HT-29 (cell line): ENCODE measurements around the gene HOTAIR. TPM values are rescaled to one million over a fixed set of nuclear protein-coding genes. Genes with fewer than 3 reads are reported as not detected.

ENCODE experiments used
- DNase-seq: peaks from one replicate; pipeline ENCODE4 v3.0.0-alpha.2; 2015; ENCODE audit warnings: low spot score
- total RNA-seq: library from RNA; depleted of rRNA; stranded (reverse); fragments of >200 nt; shearing (Covaris generic); gene quantifications from 2 replicates; pipeline ENCODE4 v1.2.3, GENCODE V29; 2014

The HOTAIR gene
- total RNA-seq, 1 experiment from 2014 or later, result 5.6 TPM

DNA sequence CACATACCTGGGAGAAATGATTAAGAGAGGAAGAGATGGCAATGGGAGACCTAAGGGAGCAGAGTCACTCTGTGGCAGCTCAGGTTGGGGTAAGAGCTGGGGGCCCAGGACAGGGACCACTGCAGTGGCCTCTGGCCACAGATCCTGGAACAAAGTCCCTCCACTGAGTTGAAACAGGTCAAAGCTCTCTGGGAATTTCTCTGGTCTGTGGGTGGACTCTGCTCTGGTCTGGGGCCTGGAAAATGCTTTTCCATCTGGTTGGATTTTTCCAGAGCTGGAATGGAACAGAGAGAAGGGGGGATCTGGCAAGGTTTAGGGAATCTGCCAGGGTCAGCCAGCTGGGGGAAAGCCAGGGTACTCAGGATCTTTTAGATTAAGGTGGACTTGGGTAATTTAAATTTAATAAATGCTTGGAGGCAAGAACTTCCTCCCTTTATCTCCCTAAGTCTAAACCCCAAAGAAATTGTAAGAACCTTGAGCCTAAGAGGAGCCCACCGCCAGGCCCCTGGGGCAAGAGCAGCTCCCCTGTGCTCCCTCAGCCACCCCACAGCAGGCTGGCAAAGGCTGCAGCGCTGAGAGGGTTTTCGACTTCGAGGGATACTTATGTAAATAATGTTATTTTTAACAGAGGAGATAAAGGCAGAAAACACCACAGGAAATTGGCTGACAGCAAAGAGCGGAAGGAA lies 13.9 kb upstream of the HOTAIR start:
- no peak for DNase-seq

DNA sequence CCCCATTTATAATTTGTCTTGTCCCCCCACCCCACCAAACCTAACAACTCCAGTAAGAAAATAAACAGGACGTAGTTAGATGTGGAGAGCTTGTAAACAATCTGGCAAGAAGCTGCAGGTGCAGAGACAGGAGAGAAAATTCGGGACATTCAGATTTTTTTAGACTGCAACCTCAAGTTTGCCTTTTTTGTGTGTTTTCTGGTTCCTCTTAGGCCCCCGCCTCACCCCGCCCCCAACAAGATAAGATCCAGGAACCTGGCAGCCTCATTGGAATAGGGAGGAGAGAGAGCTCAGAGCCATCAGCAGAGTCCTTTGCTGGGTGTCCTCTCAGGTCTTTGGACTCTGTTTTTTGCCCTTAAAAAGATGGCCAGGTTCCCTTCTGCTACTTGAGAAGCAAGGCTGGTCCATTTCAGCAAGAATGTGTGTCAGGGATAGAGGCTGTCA lies 13.1 kb upstream of the HOTAIR start:
- DNase-seq, result no peak

DNA sequence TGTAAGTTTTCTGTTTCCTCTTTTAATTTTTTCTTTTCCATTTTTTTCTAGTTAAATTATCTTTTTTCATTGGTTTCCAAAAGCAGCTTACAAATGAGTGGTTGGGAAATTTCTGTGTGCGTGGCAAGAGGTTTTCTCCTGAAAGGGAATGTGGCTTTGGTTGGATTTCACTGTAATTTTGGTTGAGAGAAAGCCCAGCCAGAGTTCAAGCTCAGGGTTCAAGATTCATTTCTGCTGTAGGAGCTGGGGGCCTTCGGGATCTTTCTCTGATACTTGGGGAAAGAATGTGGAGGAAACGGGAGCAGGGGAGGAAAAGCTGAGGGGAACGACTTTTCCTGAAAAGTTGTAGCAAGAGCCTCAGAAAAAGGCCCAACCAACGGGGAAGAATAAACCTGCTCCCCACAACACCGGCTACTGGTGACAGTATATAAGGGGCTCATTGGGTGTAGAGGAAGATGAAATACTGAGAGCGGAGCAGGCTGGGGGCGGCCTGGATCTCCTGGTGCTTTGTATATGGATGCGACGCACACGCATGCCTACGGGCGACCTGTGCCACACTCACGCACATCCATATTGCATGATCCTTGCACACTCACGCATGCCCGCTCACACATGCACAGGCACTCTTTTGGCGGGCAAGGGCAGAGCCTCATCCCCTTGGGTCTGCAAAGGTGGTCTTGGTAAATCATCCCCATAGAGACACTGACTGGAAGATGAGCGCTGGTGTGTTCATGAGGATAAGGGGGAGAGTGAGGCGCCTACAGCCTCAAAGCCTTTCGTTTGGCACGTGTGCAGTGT lies 12.1 kb upstream of the HOTAIR start:
- no peak for DNase-seq

DNA sequence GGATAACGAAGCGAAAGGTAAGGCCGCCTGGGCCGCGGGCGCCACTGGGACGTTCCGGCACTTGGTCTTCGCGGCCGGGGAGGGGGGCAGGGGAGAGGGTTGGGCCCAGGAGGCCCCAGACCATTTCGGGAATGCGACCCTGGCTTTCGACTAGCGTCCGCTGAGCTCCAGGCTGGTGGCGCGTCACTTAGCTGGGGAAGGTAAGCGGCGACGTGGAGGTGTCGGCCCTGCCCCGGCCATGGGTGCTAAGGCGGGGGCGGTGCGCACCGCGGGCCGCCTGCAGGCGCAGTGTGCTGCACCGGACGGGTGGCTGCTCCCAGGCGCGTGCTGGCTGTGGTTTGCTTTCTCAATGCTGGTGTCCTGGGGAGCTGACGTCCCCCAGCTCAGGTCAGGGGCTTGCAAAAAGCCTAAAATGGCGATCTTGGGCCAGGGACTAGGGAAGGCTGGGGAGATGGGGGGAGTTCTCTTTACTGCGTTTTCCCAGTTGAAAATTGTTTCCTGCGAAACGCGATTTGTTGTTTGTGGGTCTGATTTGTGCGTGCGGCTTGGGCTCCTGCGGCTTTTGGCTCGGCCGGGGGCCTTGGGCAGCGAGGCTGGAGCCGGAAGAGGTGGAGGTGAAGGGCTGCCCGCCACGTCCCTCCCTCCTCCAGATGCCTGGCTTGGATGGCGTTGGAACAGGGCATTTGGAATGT lies 11.4 kb upstream of the HOTAIR start:
- no peak for DNase-seq

DNA sequence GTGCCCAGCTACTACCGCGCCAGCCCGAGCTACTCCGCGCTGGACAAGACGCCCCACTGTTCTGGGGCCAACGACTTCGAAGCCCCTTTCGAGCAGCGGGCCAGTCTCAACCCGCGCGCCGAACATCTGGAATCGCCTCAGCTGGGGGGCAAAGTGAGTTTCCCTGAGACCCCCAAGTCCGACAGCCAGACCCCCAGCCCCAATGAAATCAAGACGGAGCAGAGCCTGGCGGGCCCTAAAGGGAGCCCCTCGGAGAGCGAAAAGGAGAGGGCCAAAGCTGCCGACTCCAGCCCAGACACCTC lies 10.9 kb upstream of the HOTAIR start:
- DNase-seq, result no peak

DNA sequence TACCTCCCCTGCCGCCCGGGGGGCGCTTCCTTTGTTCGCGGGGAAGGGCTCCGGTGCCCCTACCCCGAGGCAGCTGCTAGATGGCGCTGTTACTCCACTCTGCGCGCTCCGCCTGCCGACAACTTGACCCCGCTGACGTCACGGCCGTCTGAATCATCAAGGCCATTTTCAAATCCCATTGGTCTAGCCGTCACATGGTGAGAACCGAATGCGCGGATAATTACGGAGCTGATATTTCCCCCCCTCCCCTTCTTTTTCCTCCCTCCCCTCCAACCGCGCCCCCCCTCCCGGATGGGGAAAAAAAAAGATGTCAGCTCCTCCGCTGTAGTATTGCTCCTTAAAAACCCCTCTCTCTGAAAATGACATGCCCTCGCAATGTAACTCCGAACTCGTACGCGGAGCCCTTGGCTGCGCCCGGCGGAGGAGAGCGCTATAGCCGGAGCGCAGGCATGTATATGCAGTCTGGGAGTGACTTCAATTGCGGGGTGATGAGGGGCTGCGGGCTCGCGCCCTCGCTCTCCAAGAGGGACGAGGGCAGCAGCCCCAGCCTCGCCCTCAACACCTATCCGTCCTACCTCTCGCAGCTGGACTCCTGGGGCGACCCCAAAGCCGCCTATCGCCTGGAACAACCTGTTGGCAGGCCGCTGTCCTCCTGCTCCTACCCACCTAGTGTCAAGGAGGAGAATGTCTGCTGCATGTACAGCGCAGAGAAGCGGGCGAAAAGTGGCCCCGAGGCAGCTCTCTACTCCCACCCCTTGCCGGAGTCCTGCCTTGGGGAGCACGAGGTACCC lies 10.3 kb upstream of the HOTAIR start, which contains the start of gene HOXC10:
HOXC10 (plus strand) TSS at position 246 of the 791 bp plus-strand sequence; CDS start at position 360, 114 bp downstream.
- peak; percentile 61 for DNase-seq

DNA sequence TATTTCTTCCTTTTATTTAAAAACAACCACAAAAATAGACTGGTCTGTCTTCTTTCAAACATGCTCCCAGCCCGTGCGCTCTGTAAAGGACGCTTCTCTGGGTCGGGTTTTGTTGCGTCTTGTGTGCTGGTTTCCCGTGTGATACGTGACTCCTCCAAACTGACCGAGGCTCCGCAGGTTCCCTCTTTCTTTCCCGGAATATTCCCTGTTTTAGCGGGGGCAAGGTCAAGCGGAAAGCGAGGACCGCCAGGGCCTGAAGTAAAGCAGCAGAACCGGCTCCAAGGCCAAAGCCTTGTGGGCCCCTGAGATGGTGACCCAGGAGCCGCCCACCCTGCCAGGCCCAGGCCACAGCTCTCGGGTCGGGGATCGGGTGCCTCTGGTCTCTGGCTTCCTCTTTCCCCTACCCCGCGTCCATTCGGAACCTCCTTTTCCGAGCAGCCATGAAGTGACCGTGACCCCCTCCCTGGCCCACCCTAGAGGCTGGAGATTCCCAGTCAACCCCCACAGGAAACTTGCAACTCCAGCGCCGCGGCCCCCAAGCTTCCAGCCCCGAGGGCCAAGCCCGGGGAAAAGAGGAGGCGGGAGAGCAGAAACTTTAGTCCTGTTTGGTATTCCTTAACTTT lies 9.3 kb upstream of the HOTAIR start:
- no peak for DNase-seq

DNA sequence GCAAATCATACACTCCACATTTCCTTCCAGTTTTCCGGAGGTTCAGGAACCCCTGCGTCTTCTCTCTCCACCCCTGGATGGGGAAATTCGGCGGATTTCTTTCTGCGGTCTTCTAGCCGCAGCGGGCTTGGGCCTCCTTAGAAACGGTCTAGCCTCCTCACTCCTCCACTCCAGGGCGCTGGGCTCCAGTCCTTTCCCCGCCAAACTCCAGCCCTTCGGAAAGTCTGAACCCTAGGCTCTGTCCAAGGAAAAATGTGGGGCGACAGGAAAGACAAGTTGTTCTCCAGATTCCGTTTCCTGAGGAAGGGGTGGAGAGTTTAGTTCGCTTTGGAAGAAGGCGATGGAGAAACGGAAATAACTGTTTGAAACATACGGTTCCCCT lies 8.8 kb upstream of the HOTAIR start:
- no peak for DNase-seq

DNA sequence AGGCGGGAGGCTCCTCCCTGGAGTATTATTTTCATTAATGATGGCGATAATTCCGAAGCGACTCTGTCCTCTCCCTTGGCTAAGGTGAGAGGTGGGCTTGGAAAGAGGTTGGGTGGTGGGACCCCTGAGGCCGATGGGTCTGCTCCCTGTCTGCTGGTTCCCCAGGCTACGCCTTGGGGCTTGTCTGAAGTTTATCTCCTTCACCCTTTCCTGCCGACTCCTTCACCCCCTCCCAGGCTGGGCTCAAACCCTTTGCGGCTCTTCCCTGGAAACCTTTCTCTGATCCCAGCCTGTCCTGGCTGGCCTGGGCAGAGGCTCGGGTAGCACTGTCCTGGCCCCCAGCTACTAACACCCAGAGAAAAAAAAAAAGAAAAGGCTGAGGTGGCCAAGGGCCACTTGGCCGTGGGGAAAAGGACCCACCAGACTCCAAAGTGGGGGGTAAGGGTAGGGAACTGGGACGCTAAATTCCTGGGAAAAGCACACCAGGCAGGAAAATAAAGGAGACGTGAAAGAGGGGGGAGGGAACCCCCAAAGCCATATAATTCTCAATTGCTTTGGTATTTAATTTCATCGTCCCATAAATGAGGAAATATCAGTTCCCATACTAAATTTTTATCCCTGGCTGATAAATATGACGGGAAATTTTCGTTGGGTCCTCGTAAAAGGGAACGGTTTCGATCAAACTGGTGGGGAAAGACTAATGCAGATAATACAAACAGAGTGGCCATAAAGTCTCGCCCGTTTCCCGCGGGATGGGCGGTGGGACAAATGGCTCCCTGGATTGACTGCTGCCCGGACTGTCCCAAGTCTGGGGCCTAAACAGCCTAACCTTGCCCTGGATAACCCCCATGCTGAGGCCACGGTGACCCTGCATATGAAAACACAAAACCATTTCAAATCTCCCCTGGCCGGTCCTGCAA lies 8.2 kb upstream of the HOTAIR start:
- no peak for DNase-seq

DNA sequence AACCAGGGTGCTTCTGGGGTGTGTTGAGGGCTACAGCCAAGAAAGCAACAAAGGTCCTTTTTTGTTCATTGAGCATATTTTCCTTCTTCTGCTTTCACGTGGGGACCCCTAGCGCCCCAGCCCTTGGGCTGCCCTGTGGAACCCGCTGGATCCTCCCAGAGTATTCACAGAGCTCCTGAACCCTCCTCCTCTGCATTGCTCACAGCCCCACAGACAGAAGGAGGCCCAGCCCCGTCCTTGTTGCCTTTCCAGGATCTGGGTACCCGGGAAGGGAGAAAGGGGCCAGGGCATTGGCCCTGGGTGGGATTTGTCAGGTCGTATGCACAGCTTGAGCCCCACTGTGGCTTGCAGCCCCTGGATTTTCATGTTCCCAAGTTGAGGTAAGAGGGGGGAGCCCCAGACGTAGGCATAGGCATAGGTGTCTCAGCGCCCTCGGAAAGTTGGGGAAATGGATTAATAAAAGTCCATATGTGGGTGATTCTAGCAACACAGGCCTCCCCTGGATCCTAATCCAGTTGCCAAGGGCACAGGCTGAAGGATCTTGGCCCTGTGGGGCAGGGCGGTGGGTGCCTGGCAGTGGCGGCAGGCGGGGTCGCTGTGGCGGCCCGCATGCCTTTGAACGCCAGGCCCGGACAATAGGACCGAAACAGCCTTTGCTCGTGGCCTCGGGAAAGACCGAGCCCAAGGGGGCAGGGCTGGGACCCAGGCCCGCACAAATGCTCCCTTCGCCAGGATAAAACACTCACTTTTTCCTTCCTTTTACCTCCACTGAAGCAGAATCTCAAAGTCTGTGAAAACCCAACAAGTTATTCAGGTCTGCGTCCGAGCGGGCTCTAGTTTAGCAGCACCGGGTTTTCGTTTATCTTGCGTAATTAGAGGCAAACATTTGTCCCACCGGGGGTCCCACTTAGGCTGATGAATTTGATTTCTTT lies 7.1 kb upstream of the HOTAIR start:
- no peak for DNase-seq

DNA sequence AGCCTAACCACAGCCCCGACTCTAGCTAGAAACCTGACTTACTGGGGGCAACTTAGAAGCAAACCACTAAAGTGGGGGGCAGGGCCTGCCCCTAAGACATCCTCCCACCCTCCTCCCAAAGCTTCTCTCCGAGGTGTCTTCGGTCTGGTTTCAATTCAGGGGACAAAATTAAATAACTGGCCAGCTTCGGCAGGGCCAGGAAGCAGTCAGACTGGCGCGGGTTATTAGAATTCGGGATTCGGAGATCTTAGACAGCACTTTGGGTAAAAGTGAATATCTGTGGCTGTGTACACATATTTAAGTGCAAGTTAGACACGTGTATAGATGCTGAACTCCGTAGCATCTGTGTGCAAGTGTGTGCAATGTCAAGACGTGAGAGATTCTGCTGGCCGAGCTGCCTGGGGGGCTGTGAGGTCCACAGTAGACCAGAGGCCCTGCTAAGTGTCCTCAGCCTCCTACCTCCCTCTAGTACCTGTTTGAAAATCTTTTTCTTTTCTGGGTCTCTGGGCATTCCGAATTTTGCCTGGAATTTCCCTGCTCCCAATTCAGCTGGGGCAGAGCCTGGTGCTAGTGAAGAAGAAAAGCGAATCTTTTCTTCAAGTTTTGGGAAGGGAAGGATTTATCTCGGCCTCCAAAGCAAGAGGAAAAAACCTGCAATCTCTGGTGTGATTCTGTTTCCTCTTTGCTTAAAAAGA lies 6.2 kb upstream of the HOTAIR start:
- no peak for DNase-seq

DNA sequence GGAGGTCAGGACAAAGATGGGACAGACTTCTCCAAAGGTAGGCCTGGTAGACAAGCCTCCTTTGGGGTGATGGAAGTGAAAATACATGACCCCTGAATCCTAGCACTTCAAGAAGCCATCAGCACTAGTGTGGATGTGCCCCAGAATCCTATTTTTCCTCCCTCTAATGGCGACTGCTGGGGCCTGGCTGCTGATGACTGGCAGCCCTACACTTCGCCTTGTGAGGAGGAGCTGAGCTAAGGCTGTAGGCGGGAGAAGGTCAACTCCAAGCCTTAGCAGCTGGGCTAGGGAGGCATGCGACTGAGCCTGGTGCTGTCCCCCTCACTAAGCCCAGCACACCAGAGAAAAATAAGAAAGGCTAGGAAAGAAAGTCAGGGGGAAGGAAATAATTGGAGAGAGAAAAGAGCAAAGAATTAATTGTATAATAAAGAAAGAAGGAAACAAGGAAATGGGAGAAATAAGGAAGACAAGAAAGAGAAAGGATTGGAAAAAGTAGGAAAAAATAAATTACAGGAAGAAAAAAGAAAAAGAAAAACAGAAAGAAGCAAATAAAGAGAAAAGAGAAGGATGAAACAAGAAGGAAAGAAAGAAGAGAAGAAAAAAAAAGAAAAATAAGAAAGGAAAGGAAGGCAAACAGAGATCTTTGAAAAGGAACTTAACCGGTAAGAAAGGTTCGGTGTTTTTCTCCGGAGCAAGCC lies 5.5 kb upstream of the HOTAIR start:
- no peak for DNase-seq

DNA sequence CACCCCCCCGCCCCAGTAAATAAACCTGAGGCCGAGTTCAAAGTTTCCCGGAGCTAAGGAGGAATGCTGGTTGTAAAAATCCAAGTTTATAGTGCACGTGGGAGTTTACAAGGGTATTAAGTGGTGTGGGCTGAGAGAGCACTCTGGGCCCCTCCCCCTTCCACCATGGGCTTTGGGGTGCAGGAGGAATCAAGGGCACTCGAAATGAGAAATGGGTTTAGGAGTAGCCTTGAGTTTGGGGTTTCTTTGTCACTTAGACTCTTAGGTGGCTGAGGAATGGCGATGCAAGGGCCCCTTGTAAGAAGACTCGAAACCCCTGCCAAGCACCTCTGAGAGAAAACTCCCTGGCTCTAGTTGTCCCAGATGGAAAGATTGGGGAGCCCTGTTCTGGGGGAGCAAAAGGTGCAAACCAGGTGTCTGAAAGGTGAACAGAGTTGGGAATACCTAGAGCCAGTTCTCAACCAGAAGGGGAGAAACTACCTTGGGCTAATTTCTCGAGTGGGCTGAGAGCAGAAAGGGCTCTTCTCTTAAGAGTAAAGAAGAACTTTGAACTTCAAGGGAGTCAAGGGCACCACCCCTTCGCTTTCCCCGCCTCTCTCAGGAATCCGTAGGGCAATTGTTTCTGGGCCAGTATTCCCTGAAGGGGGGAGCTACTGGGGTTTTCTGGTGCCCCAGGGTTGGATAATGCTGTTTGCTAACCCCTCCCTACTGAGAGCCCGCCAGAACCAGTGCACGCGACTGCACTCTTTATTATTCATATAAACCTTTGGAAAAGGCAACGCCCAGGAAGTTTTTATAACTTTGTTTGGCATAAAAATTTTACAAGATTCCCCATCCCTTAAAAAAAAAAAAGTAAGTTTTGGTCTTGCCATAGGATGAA lies 4.0 kb upstream of the HOTAIR start:
- peak; percentile 92 for DNase-seq

DNA sequence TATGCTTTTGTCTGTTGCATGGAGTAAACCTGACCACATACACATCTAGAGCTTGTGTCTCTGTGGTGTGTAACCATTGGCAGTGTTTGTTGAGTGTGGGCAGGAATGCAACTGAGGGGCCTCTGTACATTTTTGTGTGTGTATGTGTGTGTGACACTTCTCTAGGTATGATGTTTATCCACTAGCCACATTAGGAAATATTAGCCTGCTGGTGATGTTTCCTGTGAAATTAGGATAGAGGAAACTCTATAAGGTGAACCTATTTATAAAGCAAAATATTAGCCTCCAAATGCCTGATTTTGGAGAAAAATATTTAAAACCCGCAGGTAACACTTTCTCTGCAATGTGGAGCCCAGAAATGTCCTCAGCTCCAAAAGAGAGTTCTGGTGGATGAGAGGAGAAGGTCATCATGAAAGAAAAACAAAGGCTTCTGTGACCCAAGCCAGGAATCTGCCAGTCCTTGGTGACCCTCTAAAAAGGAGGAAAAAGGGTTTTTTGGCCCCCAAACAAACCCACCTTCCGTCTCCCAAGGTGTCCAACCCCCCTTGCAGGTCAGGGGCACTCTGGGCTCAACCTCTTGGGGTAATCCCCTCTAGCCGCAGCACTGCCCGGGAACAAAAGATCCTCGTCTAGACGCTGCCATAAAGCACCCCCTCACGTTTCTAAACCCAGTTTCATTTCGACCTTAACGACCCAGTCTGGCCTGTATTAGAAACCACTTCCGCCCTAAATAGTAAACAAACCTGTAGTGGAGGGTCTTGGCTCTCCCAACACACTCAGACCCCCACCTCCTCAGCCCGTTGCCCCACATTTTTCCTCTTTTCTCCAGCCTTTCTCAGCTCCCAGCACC lies 3.1 kb upstream of the HOTAIR start:
- peak; percentile 68 for DNase-seq

DNA sequence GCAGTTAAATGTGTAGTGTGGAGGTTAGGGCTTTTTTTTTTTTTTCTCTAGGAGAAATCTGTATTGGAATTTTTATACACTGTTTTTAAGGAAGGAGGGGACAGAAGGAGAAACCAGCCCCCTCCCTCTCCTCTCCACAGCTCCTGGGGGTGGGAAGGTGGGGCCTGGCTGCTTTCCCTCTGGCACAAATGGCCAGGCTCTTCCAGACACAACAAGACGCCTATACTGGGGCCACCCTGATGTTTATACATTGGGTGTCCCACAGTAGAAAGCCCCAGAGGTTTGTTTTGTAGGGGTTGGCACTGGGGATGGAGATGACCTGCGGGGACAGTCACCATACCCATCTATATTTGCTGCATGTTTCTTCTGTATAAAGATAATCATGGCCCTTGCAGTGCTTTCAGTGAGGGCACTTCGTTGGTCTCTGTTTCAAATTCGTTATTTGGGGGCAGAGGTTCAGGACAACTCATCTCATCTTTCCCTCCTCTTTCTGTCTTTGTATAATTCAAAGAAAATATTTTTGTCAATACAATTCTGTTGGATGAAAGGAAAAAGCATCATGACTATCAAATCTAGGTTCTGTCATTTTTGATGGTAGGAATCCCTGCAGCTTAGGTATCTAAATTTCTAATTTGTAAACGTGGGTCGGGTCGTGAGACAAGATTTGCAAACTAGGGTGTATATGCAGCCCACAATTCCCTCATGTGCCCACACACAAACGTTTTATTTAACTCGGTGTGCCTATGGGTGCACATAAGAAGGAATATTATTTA lies 2.3 kb upstream of the HOTAIR start:
- no peak for DNase-seq
